Measurements from ENCODE around the gene ZMAT3. TPM values are rescaled to one million over a fixed set of nuclear protein-coding genes. Genes with fewer than 3 reads are reported as not detected.

ZMAT3 gene
- total and polyA plus RNA-seq, 3 experiments from 2014 or later: 10.7 to 16.3 (median 14.7) TPM

GRCh38 chr3:178990293-178990692 is 81.3 kb downstream of the ZMAT3 start:
- peaks cover 0 to 2% of the 10 kb centered on the region in 2 donors for H3K27me3 Mint-ChIP-seq
- ChIA-PET POLR2A (no interaction called here), CTCF (no interaction called here)
- peaks cover 29 to 59% (median 55%) of the 10 kb centered on the region in 5 donors for H3K9me3 Mint-ChIP-seq
- H3K27ac Mint-ChIP-seq: no peak overlapping the region
- no peak overlapping the region for H3K4me3 ChIP-seq (ENCODE audit: low read length)
- H3K4me1 Mint-ChIP-seq: no peaks in the 10 kb centered on the region
- H3K27ac ChIP-seq (ENCODE audit: low read depth, low read length): no peak overlapping the region
- H3K36me3 Mint-ChIP-seq: peaks cover 27 to 75% (median 29%) of the 10 kb centered on the region in 3 donors
- H3K4me3 Mint-ChIP-seq: no peak overlapping the region
- H3K27me3 ChIP-seq (ENCODE audit: insufficient read depth, low read length, poor library complexity, severe bottlenecking): no peaks in the 10 kb centered on the region
- H3K4me1 ChIP-seq (ENCODE audit: insufficient read depth, low read length): no peaks in the 10 kb centered on the region
- H3K9me3 ChIP-seq (ENCODE audit: low read length): peaks cover 19% of the 10 kb centered on the region
- no peak for DNase-seq
- no peaks in the 10 kb centered on the region for H3K36me3 ChIP-seq (ENCODE audit: insufficient read depth, low read length)

DNA sequence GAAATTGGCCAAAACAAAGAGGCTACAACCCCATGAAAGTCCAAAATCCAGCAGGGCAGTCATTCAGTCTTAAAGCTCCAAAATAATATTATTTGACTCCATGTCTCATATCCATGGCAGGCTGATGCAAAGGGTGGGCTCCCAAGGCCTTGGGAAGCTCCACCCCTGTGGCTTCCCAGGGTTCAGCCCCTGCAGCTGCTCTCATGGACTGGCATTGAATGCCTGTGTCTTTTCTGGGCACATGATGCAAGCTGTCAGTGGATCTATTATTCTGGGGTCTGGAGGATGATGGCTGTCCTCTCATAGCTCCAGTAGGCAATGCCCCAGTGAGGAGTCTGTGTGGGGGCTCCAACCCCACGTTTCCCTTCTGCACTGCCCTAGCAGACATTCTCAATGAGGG is 81.8 kb downstream of the ZMAT3 start:
- CTCF ChIA-PET: no interaction called here

GRCh38 chr3:178987745-178988144 is 83.9 kb downstream of the ZMAT3 start:
- no peak overlapping the region for H3K27ac ChIP-seq (ENCODE audit: low read depth, low read length)
- CTCF ChIA-PET: no interaction called here
- no peak for DNase-seq
- POLR2A ChIA-PET: no interaction called here
- peaks cover 29 to 76% (median 67%) of the 10 kb centered on the region in 5 donors for H3K9me3 Mint-ChIP-seq
- H3K4me1 Mint-ChIP-seq: no peaks in the 10 kb centered on the region
- H3K27me3 Mint-ChIP-seq: peaks cover 0 to 5% of the 10 kb centered on the region in 2 donors
- no peak overlapping the region for H3K4me3 Mint-ChIP-seq
- no peak overlapping the region for H3K27ac Mint-ChIP-seq
- H3K27me3 ChIP-seq (ENCODE audit: insufficient read depth, low read length, poor library complexity, severe bottlenecking): no peaks in the 10 kb centered on the region
- no peaks in the 10 kb centered on the region for H3K4me1 ChIP-seq (ENCODE audit: insufficient read depth, low read length)
- H3K9me3 ChIP-seq (ENCODE audit: low read length): peaks cover 19% of the 10 kb centered on the region
- no peak overlapping the region for H3K4me3 ChIP-seq (ENCODE audit: low read length)
- no peaks in the 10 kb centered on the region for H3K36me3 ChIP-seq (ENCODE audit: insufficient read depth, low read length)
- H3K36me3 Mint-ChIP-seq: peaks cover 20 to 82% (median 28%) of the 10 kb centered on the region in 3 donors

More for the DNA sequence above, 81.8 kb downstream of the ZMAT3 start:
- peaks cover 27 to 80% (median 28%) of the 10 kb centered on the region in 3 donors for H3K36me3 Mint-ChIP-seq
- no peak overlapping the region for H3K4me3 Mint-ChIP-seq
- POLR2A ChIA-PET: no interaction called here
- H3K27me3 ChIP-seq (ENCODE audit: insufficient read depth, low read length, poor library complexity, severe bottlenecking): no peaks in the 10 kb centered on the region
- no peak overlapping the region for H3K4me3 ChIP-seq (ENCODE audit: low read length)
- no peak overlapping the region for H3K27ac Mint-ChIP-seq
- no peaks in the 10 kb centered on the region for H3K4me1 ChIP-seq (ENCODE audit: insufficient read depth, low read length)
- H3K27ac ChIP-seq (ENCODE audit: low read depth, low read length): no peak overlapping the region
- peaks cover 19% of the 10 kb centered on the region for H3K9me3 ChIP-seq (ENCODE audit: low read length)
- peaks cover 29 to 61% (median 58%) of the 10 kb centered on the region in 5 donors for H3K9me3 Mint-ChIP-seq
- H3K27me3 Mint-ChIP-seq: peaks cover 0 to 2% of the 10 kb centered on the region in 2 donors
- H3K36me3 ChIP-seq (ENCODE audit: insufficient read depth, low read length): no peaks in the 10 kb centered on the region
- no peak for DNase-seq
- no peaks in the 10 kb centered on the region for H3K4me1 Mint-ChIP-seq

- Histone ChIP-seq H3K4me3 (ENCODE audit: low read length) (no peak overlapping the region), H3K4me1 (ENCODE audit: insufficient read depth, low read length) (no peaks in the 10 kb centered on the region), H3K27ac (ENCODE audit: low read depth, low read length) (no peak overlapping the region), H3K9me3 (ENCODE audit: low read length) (peaks cover 19% of the 10 kb centered on the region), H3K27me3 (ENCODE audit: insufficient read depth, low read length, poor library complexity, severe bottlenecking) (no peaks in the 10 kb centered on the region), H3K36me3 (ENCODE audit: insufficient read depth, low read length) (no peaks in the 10 kb centered on the region)
- CTCF ChIA-PET: no interaction called here
- POLR2A ChIA-PET: no interaction called here
- Mint-ChIP-seq H3K4me1 (no peaks in the 10 kb centered on the region), H3K27ac (no peak overlapping the region), H3K9me3 (peaks cover 34 to 74% (median 65%) of the 10 kb centered on the region in 5 donors), H3K4me3 (no peak overlapping the region), H3K27me3 (peaks cover 0 to 5% of the 10 kb centered on the region in 2 donors), H3K36me3 (peaks cover 17 to 77% (median 28%) of the 10 kb centered on the region in 3 donors)
- no peak for DNase-seq
Observed at GRCh38 chr3:178986456-178986855, 85.2 kb downstream of the ZMAT3 start.

GRCh38 chr3:178982137-178982536 is 89.5 kb downstream of the ZMAT3 start:
- Mint-ChIP-seq H3K36me3 (peaks cover 3 to 38% (median 6%) of the 10 kb centered on the region in 3 donors), H3K4me3 (no peak overlapping the region), H3K27me3 (peaks cover 0 to 2% of the 10 kb centered on the region in 2 donors), H3K4me1 (no peaks in the 10 kb centered on the region), H3K27ac (no peak overlapping the region), H3K9me3 (peaks cover 16 to 35% (median 26%) of the 10 kb centered on the region in 5 donors)
- no peak for DNase-seq
- Histone ChIP-seq H3K27ac (ENCODE audit: low read depth, low read length) (no peak overlapping the region), H3K4me3 (ENCODE audit: low read length) (no peak overlapping the region), H3K4me1 (ENCODE audit: insufficient read depth, low read length) (no peaks in the 10 kb centered on the region), H3K27me3 (ENCODE audit: insufficient read depth, low read length, poor library complexity, severe bottlenecking) (no peaks in the 10 kb centered on the region), H3K36me3 (ENCODE audit: insufficient read depth, low read length) (no peaks in the 10 kb centered on the region), H3K9me3 (ENCODE audit: low read length) (peaks cover under 1% of the 10 kb centered on the region)
- POLR2A ChIA-PET: no interaction called here
- CTCF ChIA-PET: no interaction called here

DNA sequence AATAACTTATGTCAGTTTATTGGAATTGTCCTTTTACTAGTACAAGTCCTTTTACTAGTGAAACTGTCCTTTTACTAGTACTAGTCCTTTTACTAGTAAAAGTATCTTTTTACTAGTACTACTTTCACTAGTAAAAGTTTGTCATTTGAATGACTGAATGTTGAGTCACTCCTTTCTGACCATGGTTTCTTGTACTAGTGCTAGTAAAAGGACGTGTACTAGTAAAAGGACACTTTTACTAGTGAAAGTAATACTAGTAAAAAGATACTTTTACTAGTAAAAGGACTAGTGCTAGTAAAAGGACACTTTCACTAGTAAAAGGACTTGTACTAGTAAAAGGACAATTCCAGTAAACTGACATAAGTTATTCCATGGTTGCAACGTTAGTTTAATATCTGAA is 96.3 kb downstream of the ZMAT3 start:
- Mint-ChIP-seq H3K36me3 (peaks cover 5 to 23% (median 6%) of the 10 kb centered on the region in 3 donors), H3K4me3 (no peak overlapping the region), H3K4me1 (no peaks in the 10 kb centered on the region), H3K9me3 (peaks cover 6 to 14% (median 11%) of the 10 kb centered on the region in 5 donors), H3K27me3 (peaks cover 0 to 9% of the 10 kb centered on the region in 2 donors), H3K27ac (no peak overlapping the region)
- no peak for DNase-seq
- H3K27me3 ChIP-seq (ENCODE audit: insufficient read depth, low read length, poor library complexity, severe bottlenecking): no peaks in the 10 kb centered on the region
- no peaks in the 10 kb centered on the region for H3K4me1 ChIP-seq (ENCODE audit: insufficient read depth, low read length)
- H3K4me3 ChIP-seq (ENCODE audit: low read length): no peak overlapping the region
- ChIA-PET CTCF (no interaction called here), POLR2A (no interaction called here)
- H3K27ac ChIP-seq (ENCODE audit: low read depth, low read length): no peak overlapping the region
- H3K9me3 ChIP-seq (ENCODE audit: low read length): no peaks in the 10 kb centered on the region
- H3K36me3 ChIP-seq (ENCODE audit: insufficient read depth, low read length): no peaks in the 10 kb centered on the region

DNA sequence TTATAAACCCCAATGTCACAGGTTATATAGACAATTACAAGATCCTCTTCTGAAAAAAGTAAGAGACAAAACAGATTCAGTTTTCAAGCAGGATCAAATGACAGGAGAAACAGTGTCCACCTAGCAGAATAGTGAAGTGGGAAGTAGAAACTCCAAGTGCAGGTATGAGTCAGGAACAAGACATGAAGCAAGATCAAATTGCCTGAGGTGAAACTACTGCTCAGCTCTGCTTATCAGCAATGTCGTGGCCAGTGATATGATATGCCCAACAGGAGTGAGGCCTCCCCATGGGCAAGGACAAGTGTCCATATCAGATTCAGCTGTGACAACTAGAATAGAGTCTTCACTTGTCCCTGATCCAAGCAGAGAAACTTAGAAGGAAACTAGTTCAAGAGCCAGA is 100.0 kb downstream of the ZMAT3 start:
- Histone ChIP-seq H3K27ac (ENCODE audit: low read depth, low read length) (no peak overlapping the region), H3K9me3 (ENCODE audit: low read length) (no peaks in the 10 kb centered on the region), H3K4me1 (ENCODE audit: insufficient read depth, low read length) (peaks cover under 1% of the 10 kb centered on the region), H3K36me3 (ENCODE audit: insufficient read depth, low read length) (no peaks in the 10 kb centered on the region), H3K4me3 (ENCODE audit: low read length) (no peak overlapping the region), H3K27me3 (ENCODE audit: insufficient read depth, low read length, poor library complexity, severe bottlenecking) (no peaks in the 10 kb centered on the region)
- ChIA-PET POLR2A (no interaction called here), CTCF (no interaction called here)
- DNase-seq: no peak
- peaks cover 6 to 14% (median 11%) of the 10 kb centered on the region in 5 donors for H3K9me3 Mint-ChIP-seq
- H3K27ac Mint-ChIP-seq: no peak overlapping the region
- H3K4me1 Mint-ChIP-seq: peaks cover 9 to 10% (median 10%) of the 10 kb centered on the region in 3 donors
- peaks cover 0 to 12% of the 10 kb centered on the region in 2 donors for H3K27me3 Mint-ChIP-seq
- no peak overlapping the region for H3K4me3 Mint-ChIP-seq
- peaks cover 5 to 30% (median 6%) of the 10 kb centered on the region in 3 donors for H3K36me3 Mint-ChIP-seq

DNA sequence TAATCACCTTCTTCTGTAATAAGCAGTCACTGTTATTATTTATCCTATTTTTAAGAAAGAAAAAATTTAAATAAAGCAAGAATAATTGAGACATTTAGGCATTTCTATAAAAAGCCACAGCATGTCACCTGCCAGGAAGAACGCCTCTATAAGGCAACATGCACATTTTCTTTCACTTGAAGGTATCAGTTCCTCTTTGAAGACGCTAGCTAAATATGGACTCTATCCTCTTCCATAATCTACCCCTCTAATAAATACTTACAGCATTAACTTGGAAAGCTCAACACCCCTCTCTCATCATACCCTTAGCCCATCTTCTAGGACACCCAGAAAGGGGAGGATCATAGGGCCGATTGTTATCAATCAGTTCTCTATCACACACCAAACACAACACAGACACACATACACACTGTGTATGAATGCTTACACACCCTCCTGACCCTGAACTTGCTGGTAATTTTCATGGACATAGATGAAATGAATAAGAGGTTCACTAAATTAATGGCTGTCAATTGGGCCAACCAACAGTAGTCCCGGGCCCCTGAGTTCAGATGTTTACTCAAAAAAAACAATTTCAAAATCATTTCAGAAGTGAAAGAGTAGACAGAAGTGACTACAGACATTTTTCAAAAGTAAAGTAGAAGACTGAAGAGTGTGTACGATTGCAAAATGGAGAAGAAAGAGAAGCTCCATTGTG is 102.5 kb downstream of the ZMAT3 start:
- no peak overlapping the region for H3K4me3 Mint-ChIP-seq
- H3K4me1 Mint-ChIP-seq: peaks cover 12 to 23% (median 15%) of the 10 kb centered on the region in 3 donors
- Histone ChIP-seq H3K4me3 (ENCODE audit: low read length) (no peak overlapping the region), H3K36me3 (ENCODE audit: insufficient read depth, low read length) (no peaks in the 10 kb centered on the region), H3K9me3 (ENCODE audit: low read length) (no peaks in the 10 kb centered on the region), H3K27ac (ENCODE audit: low read depth, low read length) (no peak overlapping the region), H3K4me1 (ENCODE audit: insufficient read depth, low read length) (peaks cover 5% of the 10 kb centered on the region), H3K27me3 (ENCODE audit: insufficient read depth, low read length, poor library complexity, severe bottlenecking) (no peaks in the 10 kb centered on the region)
- CTCF ChIA-PET: no interaction called here
- DNase-seq: no peak
- no peak overlapping the region for H3K27ac Mint-ChIP-seq
- H3K27me3 Mint-ChIP-seq: peaks cover 0 to 10% of the 10 kb centered on the region in 2 donors
- peaks cover 6 to 10% (median 8%) of the 10 kb centered on the region in 5 donors for H3K9me3 Mint-ChIP-seq
- H3K36me3 Mint-ChIP-seq: peaks cover 3 to 29% (median 3%) of the 10 kb centered on the region in 3 donors
- POLR2A ChIA-PET: no interaction called here
